ENCODE results near the gene CHPF.

CHPF gene

DNA sequence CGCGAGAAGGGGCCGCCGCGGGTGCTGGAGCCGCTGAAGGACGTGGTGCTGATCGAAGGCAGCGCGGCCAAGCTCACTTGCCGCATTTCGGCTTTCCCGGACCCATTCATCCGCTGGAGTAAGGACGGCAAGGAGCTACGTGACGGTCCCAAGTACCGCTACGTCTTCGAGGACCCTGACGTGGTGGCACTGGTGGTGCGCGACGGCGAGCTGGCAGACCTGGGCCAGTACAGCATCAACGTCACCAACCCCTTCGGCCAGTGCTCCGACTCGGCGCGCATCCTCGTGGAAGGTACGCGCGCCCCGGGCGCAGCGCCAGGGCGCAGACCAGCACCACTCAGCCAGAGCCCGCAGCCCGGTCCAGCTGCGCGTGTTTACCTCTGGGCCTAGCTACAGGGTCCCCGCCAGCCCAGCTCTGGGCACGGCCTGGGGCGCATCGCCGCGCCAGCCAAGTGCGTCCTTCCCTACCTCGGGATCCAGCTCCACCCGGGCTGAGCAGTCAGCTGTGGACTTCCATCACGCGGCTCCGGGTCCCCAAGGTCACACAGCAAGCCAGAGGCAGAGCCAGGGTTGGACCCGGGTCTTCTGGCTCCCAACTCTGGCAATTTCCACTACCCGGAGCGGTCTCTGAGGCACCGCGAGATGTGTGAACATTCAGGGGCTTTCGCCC lies 46.6 kb downstream of the CHPF start:
- no peak for DNase-seq (ENCODE audit: low read depth)

DNA sequence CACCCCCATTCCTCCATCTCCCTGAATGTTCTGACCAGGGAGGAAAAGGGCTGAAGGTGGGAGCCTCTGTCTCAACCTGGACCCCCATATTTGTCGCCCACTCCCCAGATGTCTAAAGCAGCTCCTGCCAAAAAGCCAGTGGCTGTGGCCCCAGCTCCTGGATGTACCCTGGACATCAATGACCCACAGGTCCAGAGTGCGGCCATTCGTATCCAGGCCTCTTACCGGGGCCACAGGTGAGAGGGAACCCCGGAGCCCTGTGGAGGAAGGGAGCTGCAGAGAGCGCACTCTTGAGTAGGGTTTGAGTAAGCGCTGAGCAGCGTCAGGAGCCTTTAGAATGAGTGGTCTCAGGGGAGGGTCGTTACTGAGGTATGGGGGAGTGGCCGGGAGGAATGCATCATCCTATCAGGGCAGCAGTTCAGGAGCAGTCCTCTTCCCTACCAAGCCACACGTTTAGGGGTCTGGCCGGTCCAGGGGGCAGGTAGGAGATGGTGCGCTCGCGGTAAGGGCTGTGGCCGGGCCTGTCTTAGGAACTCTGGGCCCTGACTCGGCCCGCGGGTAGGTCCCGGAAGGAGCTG lies 47.3 kb downstream of the CHPF start:
- no peak for DNase-seq (ENCODE audit: low read depth)

DNA sequence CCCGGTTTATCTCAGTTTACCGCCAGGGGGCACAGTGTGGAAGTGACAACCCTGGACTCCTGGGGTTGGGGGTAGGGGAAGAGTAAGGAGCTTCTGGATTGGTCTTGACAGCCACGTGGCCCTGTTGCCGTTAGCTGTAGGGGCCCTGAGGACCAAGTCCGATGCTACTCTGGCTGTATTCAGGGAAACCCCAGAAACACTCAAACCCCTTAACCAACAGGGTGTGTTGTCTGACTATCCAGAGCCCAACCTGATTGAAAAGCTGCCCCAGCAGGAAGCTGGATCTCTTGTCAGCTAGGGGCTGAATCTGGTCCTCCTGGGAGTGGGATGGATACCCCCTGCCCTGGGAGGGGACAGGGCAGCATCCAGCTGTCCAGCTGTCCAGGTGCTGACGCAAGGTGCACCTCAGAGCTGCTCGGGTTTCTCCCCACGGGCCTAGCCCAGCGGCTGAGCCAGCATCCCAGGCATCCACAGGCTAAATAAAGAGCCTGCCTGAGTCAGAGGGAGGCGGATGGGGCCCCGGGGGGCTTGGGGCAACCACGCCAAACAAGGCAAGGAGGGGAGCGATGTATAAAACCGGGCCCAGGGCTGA lies 48.0 kb downstream of the CHPF start:
- DNase-seq (ENCODE audit: low read depth): peak; percentile 65

DNA sequence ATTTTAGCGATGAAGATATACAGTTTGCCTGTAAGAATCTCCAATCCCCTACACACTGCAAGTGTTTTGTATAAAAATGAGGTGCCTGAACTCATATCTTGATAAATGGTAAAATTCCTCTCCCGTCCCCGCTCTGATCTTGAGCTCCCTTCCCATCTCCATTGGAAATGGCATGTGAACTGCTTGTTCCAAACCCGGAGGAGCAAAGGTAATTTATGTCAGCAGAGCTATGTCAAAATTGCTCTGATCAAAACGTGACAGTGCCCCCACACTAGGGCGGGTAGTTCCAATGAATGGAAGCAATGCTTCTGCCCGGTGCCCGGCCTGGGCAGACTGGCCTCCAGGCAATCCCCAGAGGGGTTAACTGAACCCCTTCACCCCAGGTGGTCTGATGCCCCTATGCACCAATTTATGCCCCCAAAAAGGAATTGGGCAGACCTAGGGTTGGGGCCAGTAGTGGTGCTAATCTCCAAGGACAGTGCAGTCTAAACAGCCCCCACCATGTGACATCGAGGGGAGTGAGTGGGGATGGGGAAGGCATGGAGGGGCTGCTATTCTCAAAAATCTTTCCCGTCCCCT lies 48.6 kb downstream of the CHPF start:
- DNase-seq (ENCODE audit: low read depth): no peak

DNA sequence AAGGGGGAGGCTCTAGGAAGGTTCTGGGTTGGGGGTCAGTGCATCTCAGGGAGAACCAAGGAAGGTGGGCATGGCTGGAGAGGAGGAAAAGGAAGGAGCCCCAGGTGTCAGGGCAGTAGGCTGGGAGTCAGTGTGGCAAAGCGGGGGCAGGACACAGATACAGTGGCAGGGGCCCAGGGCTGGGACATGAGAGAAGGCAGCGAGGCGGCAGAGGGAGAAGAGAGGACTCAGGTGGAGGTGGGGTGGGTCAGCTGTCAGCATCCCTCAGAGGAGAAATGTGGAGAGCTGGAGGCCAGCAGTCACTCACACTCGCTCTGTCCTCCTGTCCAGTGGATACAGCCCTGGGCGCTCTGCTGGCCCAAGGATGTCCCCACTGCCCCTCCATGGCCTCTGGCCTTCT lies 50.5 kb downstream of the CHPF start:
- DNase-seq (ENCODE audit: low read depth): no peak

DNA sequence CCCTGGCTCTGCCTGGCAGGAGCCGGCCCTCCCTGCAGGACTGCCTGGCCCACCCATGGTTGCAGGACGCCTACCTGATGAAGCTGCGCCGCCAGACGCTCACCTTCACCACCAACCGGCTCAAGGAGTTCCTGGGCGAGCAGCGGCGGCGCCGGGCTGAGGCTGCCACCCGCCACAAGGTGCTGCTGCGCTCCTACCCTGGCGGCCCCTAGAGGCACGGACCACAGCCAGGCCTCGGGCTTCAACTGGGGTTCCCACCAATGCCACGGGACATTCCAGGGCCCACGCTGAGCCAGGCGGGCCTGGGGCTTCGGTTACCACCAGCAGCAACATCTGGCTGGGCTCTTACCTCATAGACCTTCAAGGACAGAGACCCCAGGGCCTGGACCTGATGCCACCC lies 51.0 kb downstream of the CHPF start:
- DNase-seq (ENCODE audit: low read depth): no peak

DNA sequence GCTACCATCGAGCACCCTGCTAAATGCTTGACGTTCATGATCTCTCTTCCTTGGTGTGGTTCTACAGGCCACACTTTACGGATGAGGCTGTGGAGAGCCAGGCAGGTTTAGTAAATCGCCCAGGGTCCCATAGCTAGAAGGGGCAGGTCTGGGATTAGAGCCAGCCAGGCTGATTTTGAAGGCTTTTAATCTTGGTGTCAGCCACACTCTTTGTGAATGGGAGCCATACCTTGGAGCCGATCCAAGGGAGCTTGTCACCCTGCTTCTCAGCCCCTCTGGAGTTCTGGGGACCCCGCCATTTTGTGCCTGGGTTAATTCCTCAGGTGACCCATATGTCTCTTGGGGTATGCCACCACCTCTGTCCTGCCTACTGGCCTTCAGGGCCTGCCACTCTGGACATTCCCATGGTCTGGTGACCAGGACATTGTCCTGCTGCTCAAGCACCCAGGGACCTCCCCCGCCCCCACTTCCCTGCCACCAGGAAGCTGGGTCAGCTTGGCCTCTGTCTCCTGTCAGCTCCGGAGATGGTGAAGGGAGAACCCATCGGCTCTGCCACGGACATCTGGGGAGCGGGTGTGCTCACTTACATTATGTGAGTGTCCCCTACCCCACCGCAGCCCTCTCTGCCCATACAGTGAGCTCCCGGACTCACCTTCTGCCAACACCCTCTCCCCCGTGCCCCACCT lies 52.2 kb downstream of the CHPF start:
- no peak for DNase-seq (ENCODE audit: low read depth)

DNA sequence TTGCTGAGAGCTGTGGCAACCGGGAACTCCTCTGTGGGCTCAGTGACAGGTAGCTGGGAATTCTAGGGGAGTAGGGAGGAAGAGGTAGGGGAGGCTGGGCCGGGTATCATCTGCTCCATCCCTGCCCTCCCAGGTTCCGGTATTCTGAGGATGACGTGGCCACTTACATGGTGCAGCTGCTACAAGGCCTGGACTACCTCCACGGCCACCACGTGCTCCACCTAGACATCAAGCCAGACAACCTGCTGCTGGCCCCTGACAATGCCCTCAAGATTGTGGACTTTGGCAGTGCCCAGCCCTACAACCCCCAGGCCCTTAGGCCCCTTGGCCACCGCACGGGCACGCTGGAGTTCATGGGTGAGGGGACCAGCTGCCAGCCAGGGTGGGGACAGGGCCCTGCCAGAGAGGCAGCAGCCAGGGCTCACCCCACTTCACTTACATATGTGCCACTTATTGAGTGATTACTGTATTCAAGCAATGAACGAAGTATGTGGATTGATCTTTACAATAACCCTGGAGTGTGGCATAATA lies 52.9 kb downstream of the CHPF start:
- no peak for DNase-seq (ENCODE audit: low read depth)

DNA sequence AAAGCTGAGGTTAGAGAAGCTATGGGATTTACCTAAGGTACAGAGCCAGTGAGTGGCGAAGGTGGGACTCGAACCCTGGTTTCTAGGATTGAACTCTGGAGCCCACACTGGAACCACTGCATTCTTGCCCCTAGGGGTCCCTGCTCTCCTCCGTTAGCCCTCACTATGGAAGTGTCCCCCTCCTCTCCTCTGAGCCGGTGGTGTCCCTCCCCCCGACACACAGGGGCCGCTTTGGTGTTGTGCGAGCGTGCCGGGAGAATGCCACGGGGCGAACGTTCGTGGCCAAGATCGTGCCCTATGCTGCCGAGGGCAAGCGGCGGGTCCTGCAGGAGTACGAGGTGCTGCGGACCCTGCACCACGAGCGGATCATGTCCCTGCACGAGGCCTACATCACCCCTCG lies 53.4 kb downstream of the CHPF start:
- DNase-seq (ENCODE audit: low read depth): no peak

DNA sequence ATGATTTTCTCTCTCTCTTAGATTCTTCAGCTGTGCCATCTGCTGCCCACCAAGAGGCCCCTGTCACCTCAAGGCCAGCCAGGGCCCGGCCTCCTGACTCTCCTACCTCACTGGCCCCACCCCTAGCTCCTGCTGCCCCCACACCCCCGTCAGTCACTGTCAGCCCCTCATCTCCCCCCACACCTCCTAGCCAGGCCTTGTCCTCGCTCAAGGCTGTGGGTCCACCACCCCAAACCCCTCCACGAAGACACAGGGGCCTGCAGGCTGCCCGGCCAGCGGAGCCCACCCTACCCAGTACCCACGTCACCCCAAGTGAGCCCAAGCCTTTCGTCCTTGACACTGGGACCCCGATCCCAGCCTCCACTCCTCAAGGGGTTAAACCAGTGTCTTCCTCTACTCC lies 54.3 kb downstream of the CHPF start:
- DNase-seq (ENCODE audit: low read depth): no peak
